A549 (cell line): Measurements from ENCODE around the gene CPXM1. TPM values are rescaled to one million over a fixed set of nuclear protein-coding genes. Genes with fewer than 3 reads are reported as not detected.

Experiments
- ATAC-seq, 2 experiments: fragments of 200-7000 bp in 1 of 2; fragments of >200 bp in 1 of 2; cut with Nextera tagmentation in 1 of 2; cut with Tn5 transposase in 1 of 2; 3 replicates each; pipeline versions ENCODE4 v1.8.0 to v1.9.1; 2018 to 2020; ENCODE audit warnings: mild to moderate bottlenecking in 1 of 2, moderate library complexity in 1 of 2
- CTCF ChIA-PET: fragments of 300-600 bp; sonication (Branson Sonifier 250); formaldehyde crosslinking; extraction: SDS; loops from one replicate; lab custom pipeline; 2021; ENCODE audit warnings: antibody characterized with exemption, inconsistent platforms; lab: Yijun Ruan, JAX
- POLR2A ChIA-PET: fragments of 350-600 bp; formaldehyde crosslinking; extraction: SDS; loops from one replicate; lab custom pipeline; 2021; ENCODE audit warnings: antibody characterized with exemption, inconsistent platforms; lab: Yijun Ruan, JAX
- DNase-seq, 2 experiments: peaks; one replicate each; pipeline versions ENCODE4 v3.0.0 to v3.0.0-alpha.2; 2011 to 2016; ENCODE audit warnings: low read depth in 1 of 2, low spot score in 1 of 2
- FAIRE-seq: peaks from 2 replicates; lab custom pipeline; 2011; peaks lifted over from hg19 to GRCh38; lab: Jason Lieb, UNC
- H3K27ac ChIP-seq, 2 experiments: fragments of >200 bp; sonication (Bioruptor Twin); formaldehyde crosslinking; 3 replicates each; pipeline ENCODE4 v1.5.1; 2016 to 2017
- H3K4me1 ChIP-seq: fragments of >200 bp; sonication (Bioruptor Twin); formaldehyde crosslinking; 3 replicates; pipeline ENCODE4 v1.6.1; 2016
- H3K4me2 ChIP-seq: fragments of >200 bp; sonication (Bioruptor Twin); formaldehyde crosslinking; 3 replicates; pipeline ENCODE4 v1.6.1; 2016
- H3K4me3 ChIP-seq: fragments of >200 bp; sonication (Bioruptor Twin); formaldehyde crosslinking; 3 replicates; pipeline ENCODE4 v1.5.1; 2016
- H3K9me3 ChIP-seq: fragments of >200 bp; sonication (Bioruptor Twin); formaldehyde crosslinking; 3 replicates; pipeline ENCODE4 v1.6.1; 2016
- EHMT2 ChIP-seq: fragments of 200-600 bp; sonication (generic); IDR thresholded peaks from 2 replicates; pipeline ENCODE4 v1.6.1; 2016; ENCODE audit warnings: antibody characterized with exemption, low read depth, mild to moderate bottlenecking, moderate library complexity
- EP300 ChIP-seq, 2 experiments: fragments of >200 bp; sonication (Bioruptor Twin); formaldehyde crosslinking; IDR thresholded peaks; 2 replicates in 1 of 2; 3 replicates in 1 of 2; pipeline ENCODE4 v1.6.1; 2016 to 2017
- ESRRA ChIP-seq: fragments of 150-350 bp; IDR thresholded peaks from 2 replicates; pipeline ENCODE4 v1.6.1; 2014; ENCODE audit warnings: mild to moderate bottlenecking, low read length, borderline replicate concordance
- GATA3 ChIP-seq: IDR thresholded peaks from 2 replicates; pipeline ENCODE4 v1.6.1; 2012; ENCODE audit warnings: borderline replicate concordance
- HMGXB4 ChIP-seq: fragments of 250-450 bp; sonication (Bioruptor Pico); IDR thresholded peaks from 2 replicates; pipeline ENCODE4 v1.5.0; 2021; ENCODE audit warnings: mild to moderate bottlenecking, moderate library complexity, borderline replicate concordance
- HOXA7 ChIP-seq: fragments of 250-450 bp; sonication (Bioruptor Pico); IDR thresholded peaks from 2 replicates; pipeline ENCODE4 v1.5.0; 2020; ENCODE audit warnings: mild to moderate bottlenecking, moderate library complexity
- HOXB5 ChIP-seq: fragments of 250-450 bp; sonication (Bioruptor Pico); IDR thresholded peaks from 2 replicates; pipeline ENCODE4 v1.5.0; 2020; ENCODE audit warnings: mild to moderate bottlenecking, moderate library complexity
- KDM1A ChIP-seq: fragments of 200-600 bp; sonication (generic); IDR thresholded peaks from 2 replicates; pipeline ENCODE4 v1.6.1; 2016; ENCODE audit warnings: low read depth, mild to moderate bottlenecking
- MAZ ChIP-seq: fragments of 150-350 bp; IDR thresholded peaks from 2 replicates; pipeline ENCODE4 v1.6.1; 2014; ENCODE audit warnings: antibody characterized with exemption, low read depth, low read length, borderline replicate concordance
- POLR2A ChIP-seq: IDR thresholded peaks from 2 replicates; pipeline ENCODE4 v1.6.1; 2012; ENCODE audit warnings: mild to moderate bottlenecking, low read length
- RARB ChIP-seq: fragments of 250-450 bp; sonication (Bioruptor Pico); IDR thresholded peaks from 2 replicates; pipeline ENCODE4 v1.8.0; 2021; ENCODE audit warnings: mild to moderate bottlenecking, moderate library complexity
- REST ChIP-seq: fragments of 200-600 bp; sonication (generic); IDR thresholded peaks from 2 replicates; pipeline ENCODE4 v1.6.1; 2016; ENCODE audit warnings: antibody characterized with exemption, mild to moderate bottlenecking, moderate library complexity
- RFX5 ChIP-seq: fragments of 450-650 bp; IDR thresholded peaks from 2 replicates; pipeline ENCODE4 v1.7.1; 2014; ENCODE audit warnings: antibody characterized with exemption, mild to moderate bottlenecking, moderate library complexity
- SMC3 ChIP-seq: fragments of >200 bp; sonication (Bioruptor Twin); formaldehyde crosslinking; IDR thresholded peaks from 3 replicates; pipeline ENCODE4 v1.6.1; 2018; ENCODE audit warnings: inconsistent platforms
- ZFP36 ChIP-seq: fragments of 450-650 bp; IDR thresholded peaks from 2 replicates; pipeline ENCODE4 v1.6.1; 2014; ENCODE audit warnings: borderline replicate concordance; ENCODE audit not compliant: partially characterized antibody
- ZNF302 ChIP-seq: fragments of 250-450 bp; sonication (Bioruptor Pico); IDR thresholded peaks from 2 replicates; pipeline ENCODE4 v1.9.0; 2021; ENCODE audit warnings: inconsistent platforms, mild to moderate bottlenecking, moderate library complexity
- WGBS: methylation state at CpG from one replicate; pipeline ENCODE4 v1.1.6; 2017; ENCODE audit errors: missing lambda C conversion rate; 5-methylcytosine and 5-hydroxymethylcytosine counted together
- polyA plus RNA-seq, 4 experiments: library from polyadenylated mRNA; depleted of rRNA in 3 of 4; stranded (reverse); fragments of >200 nt; fragmentation: RNase III in 1 of 4; extraction: RNeasy Plus Mini Kit Qiagen cat#74134 plus additional on column Dnase treatment in 1 of 4; gene quantifications; 2 replicates in 3 of 4; 3 replicates in 1 of 4; pipeline ENCODE4 v1.2.3, GENCODE V29; 2011 to 2017

The CPXM1 gene
- polyA plus RNA-seq, 2 of the 4 experiments (the other 2 are of a cell fraction), result not detected

- WGBS, result 94% methylated on average over 19 of the region's 19 CpGs
- no peak for ATAC-seq
- no peak for FAIRE-seq
- Histone ChIP-seq H3K4me3 (no peak overlapping the region), H3K4me1 (peaks cover 17% of the 10 kb centered on the region), H3K9me3 (no peaks in the 10 kb centered on the region), H3K4me2 (no peak overlapping the region), H3K27ac (no peak overlapping the region)
- ChIA-PET POLR2A (interaction anchor here (0.5 kb wide), 1 partner anchor 71 kb away, joined by 3 read pairs; no protein-coding TSS in a partner anchor), CTCF (interaction anchor here (1.0 to 4.9 kb wide), 8 partner anchors 13 to 215 kb away, joined by 3 to 33 read pairs (median 5); partner anchors contain the start of gene TMEM239)
- no peak for DNase-seq
- TF ChIP-seq MAZ (no peak), REST (no peak), HOXA7 (CRISPR knock-in tag) (no peak), POLR2A (no peak), ZNF302 (CRISPR knock-in tag) (no peak), EP300 (IDR thresholded peaks at IDR 0.05) (no peak), RARB (no peak), GATA3 (no peak), SMC3 (no peak)
These were observed 37.9 kb upstream of the CPXM1 start for GRCh38 chr20:2838170-2838797.

DNA sequence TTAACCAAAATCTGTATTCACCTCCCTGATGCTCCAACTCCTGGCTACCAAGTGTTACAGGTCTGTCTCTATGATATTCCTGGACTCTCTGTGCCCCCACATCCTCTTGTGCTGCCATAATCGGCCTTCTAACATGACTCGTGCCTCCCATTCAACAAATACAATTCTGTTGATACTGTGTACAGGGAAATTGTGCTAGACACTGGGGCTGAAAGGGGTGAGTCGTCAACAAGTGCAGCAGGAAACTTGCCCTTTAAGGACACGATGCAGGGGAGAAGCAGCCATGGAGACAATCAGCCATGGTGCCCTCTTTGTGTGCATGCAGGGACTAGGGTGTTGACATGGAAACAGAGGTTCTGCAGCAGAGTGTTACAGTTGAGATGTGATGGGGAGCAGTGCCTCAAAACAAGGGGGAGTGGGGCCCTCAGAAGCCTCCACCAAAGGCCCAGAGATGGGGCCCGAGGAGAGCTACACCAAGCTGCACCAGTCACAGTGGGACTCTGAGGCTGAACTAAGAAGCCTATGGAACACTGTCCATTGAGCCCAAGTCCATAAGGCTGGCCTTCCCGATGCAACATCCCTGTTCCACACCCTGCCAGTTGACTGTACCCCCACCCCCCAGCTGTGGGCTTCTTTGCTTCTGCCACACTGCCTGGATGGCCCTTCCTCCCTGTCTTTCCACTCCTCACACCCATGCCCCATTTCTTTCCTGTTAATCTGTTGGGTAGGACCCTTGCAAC is 37.0 kb upstream of the CPXM1 start:
- H3K4me1 ChIP-seq, result peaks cover 18% of the 10 kb centered on the region
- no peak overlapping the region for H3K4me2 ChIP-seq
- no peak for ATAC-seq
- WGBS, result 78% methylated on average over 6 of the region's 6 CpGs
- H3K9me3 ChIP-seq, result no peaks in the 10 kb centered on the region
- TF ChIP-seq GATA3 (no peak), ESRRA (no peak), RARB (no peak), HOXB5 (CRISPR knock-in tag) (no peak), REST (no peak), HOXA7 (CRISPR knock-in tag) (no peak), EHMT2 (no peak), HMGXB4 (no peak), ZFP36 (no peak), RFX5 (no peak), KDM1A (no peak)
- no peak for FAIRE-seq
- no peak overlapping the region for H3K4me3 ChIP-seq
- POLR2A ChIA-PET, result no interaction called here
- CTCF ChIA-PET, result interaction anchor here (0.8 to 2.3 kb wide), 5 partner anchors 19 to 216 kb away, joined by 3 to 10 read pairs (median 3); no protein-coding TSS in a partner anchor
- no peak for DNase-seq
- H3K27ac ChIP-seq, result no peak overlapping the region
